Measurements from ENCODE around the gene B4GALNT1.
"Not testable (repeated sequence)": the region's sequence is repeated elsewhere in the genome, so short reads cannot be mapped to it uniquely, and the experiment has no call there.

B4GALNT1 gene

DNA sequence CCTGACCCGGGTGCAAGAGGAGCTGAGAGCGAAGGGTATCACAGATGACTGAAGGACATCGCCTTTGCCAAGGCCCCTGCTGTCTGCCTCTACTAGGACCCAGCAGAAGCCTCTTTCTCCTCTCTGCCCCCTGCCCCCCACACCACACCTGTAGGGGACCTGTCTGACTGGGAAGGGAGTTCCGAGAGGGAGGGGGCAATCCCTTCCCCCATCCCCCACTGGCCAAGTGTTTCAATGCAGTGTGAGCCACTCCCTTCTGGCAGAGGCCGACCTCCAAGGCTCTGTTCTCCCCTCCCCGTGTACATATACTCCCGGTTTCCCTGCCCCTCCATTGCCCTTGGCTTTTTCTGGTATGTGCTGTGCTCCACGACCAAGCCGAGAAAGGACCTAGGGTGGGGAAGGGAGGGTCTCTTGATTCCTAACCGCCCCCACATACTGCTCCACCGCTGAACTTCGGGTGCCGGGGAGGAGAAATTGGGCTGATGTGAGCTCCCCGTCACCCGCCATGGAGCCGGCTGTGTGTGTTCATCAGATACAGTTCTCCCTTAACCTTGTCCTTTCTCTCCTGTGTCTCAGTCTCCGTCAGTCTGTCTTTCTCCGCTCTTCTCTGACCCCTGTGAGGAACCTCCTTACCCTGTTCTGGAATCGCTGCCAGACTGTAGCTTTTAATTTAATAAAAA, 23.8 kb downstream of the B4GALNT1 start:
- DNase-seq (ENCODE audit: low read depth in 3 of 3): no peak

DNA sequence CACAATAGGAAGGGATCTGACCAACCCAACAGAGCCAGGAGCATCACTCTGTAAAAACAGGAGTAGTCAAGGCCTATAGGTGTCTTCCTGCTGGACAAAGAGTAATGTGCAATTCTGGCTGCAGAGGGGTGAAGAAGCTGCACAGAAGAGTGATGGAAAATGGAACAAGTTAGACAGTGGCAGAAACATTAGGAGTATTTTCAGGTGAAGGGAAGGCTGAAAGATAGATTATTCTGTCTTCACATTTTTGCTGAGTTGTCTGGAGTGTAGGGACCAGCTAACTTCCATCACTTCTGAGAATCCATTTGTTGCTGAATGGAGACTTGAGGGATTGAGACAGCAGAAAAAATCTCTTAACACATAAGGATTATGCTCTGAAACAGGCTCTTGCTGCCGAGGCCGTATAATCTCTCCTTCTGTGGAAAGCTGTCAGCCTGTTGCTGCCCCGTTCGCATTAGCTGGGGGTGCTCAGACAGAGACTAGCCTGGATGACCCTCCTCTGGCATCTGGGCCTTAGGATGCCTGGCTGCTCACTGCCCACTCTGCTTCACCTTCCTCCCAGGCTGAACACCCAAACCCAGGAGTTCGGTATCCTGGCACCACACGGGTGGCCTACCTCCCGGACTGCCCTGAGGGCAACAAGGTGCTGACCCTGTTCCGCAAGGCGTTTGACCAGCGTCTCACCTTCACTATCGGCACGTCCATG, 24.9 kb downstream of the B4GALNT1 start:
- no peak for DNase-seq (ENCODE audit: low read depth in 3 of 3)

DNA sequence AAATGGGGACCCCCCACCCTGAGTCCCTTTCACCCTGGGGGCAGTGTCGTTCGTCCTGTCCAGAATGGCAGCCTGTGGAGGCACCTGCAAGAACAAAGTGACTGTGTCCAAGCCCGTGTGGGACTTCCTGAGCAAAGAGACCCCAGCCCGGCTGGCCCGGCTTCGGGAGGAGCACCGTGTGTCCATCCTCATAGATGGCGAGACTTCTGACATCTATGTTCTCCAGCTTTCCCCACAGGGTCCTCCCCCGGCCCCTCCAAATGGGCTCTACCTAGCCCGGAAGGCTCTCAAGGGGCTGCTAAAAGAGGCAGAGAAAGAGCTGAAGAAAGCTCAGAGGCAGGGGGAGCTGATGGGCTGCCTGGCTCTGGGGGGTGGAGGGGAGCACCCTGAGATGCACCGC, 26.2 kb downstream of the B4GALNT1 start:
- DNase-seq (ENCODE audit: low read depth in 3 of 3): no peak

DNA sequence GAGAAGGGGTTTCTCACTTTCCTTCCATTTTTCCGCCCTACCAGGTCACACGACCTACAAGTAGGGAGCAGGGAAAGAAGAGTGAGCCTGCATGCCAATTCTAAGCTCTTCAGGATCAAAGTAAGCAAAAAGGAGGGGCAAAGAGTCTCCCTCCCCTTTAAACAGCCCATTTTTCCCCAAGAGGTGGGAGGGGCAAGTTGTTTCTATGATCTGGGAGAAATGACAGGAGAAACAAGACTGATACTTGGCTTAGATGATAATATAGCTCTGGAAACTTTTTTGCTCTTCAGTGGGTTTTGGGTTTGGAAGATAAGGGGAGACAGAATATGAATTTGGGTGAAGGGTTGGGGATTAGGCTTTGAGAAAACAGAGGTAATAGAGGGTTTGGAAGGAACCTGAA, 26.6 kb downstream of the B4GALNT1 start:
- no peak for DNase-seq (ENCODE audit: low read depth in 3 of 3)

DNA sequence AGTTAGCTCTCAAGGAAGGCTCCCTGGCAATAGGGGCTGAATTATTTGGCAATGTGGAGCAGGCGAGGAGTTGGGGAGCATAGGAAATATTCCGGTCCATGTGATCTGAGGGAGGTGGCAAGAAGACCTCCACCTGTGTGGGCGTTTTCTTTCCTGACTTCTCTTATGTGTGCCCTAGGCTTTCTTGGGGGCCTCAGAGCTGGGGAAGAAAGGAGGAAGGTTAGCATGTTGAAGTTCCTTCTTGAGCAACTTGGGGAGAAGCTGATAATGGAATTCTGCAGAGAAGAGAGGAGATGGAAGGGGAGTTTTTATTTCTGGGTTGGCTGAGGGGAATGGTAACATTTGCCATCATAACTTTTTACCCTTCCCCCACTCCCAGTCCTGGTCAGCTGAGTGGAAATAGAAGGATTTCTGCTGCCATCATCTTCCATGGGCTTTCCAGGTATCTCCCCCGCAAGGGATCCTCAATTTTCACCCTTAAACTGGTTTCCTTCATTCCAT, 27.1 kb downstream of the B4GALNT1 start:
- no peak for DNase-seq (ENCODE audit: low read depth in 3 of 3)

DNA sequence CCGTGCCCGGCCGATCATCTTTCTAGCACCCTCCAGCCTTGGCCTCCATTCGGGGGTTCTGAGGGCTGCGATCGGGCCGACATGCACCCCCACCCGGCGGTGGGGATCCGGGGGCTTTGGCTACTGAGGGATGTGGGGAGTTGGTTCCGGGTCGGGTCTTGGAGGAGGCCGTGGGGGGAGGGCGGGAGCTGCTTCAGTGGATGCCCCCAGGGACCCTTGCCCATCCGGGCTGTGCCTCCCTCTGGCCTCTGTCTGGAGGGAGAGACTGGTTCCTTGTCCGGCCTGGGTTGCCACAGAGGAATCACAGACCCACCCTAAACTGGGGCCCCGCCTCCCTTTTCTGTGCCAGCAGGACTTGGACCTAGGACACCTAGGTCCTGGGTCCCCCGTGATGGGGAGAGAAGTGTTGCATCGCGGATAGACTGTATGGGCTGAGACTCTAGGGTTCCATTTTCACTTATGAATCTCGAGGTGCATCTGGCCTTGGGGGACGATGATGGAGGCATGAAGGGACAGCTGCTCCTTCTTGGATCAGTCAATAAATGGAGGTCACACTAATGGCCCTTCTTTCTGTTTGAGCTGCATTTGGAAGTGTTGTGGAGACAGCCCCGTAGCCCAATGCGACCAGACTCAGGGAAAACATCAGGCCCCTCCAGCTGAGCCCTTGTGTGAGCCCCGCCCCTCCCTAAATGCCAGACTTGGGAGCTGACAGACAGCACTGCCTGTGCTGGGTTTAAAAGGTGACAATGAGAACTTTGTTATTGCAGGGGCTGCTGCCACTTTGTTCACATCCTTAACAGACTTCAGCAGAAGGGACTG, 27.8 kb downstream of the B4GALNT1 start:
- DNase-seq (ENCODE audit: low read depth in 3 of 3): no peak

DNA sequence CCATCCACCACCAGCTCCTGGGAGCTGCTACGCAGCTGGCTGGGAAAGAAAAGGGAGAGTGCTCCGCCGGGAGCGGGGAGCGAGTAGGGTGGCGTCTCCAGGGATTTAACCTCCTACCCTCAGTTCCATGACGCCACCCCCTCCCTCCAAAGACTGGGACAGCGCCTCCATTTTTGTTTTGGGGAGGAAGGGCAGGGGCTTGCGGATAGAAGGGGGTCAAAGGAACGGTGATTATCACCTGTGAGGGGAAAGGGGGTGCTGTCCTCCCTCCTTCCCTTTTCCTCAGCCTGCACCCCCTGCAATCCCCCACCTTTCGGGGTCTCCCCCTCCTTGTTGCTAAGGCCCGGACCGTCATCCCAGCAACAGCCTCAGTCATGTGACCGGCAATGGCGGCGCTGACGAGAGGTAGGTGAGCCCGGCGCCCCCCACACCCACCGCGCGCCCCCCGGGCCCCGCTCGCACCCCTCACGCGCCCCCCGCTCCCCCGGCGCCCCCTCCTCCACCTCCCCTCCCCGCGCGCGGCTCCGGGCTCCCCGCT, 28.5 kb downstream of the B4GALNT1 start, which contains the start of gene DTX3:
TSS of gene DTX3 (plus strand) at position 371 of the 538 bp plus-strand sequence. CDS start 1,694 bp downstream, outside the sequence.
- no peak for DNase-seq (ENCODE audit: low read depth in 3 of 3)

DNA sequence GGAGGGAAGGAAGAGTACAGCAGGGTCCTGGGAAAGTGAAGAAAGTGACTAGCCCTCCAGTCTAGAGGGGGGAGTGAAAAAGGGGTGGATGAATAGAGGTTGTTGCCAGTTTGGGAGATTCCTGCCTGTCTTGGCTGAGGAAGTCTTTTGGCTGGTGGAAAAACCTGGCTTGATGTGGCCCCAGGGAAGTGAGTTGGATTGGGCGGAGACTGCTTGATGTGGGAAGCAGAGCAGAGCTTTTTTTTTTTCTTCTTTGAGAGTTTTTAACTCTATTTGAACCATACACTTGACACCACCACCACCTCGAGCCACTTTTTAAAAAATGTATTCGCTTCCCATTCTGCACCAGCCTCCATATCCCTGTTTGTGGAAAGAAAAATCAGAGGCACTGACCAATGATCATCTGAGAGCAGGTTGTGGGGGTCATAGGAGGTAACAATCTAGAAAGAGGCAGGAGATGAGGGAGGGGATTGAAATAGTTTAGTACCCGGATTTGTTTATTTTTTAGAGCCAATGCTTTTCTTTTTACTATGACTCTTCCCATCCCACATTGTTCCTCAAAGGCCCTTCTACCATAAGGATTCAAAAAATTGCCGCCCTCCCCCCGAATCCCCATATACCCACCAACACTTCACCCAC, 29.1 kb downstream of the B4GALNT1 start:
- DNase-seq (ENCODE audit: low read depth in 3 of 3): no peak

DNA sequence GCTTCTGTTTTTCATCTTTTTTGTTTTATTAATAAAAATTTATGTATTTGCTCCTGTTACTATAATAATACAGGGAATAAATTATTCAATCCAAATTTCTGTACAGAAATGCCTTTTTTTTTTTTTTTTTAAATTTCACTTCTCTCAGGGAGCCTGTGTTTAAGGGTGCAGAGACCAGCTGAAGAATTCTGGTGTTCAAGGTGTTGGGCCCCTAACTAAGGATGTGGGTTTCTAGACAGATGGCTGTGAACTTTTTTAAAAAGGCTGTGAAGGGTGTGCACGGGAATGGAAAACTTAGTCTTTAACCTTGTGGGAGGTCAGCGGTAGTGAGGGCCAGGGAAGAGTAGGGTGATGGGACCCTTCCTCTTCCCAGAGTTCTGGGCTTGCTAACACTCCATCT, 29.7 kb downstream of the B4GALNT1 start:
- DNase-seq (ENCODE audit: low read depth in 3 of 3): no peak

DNA sequence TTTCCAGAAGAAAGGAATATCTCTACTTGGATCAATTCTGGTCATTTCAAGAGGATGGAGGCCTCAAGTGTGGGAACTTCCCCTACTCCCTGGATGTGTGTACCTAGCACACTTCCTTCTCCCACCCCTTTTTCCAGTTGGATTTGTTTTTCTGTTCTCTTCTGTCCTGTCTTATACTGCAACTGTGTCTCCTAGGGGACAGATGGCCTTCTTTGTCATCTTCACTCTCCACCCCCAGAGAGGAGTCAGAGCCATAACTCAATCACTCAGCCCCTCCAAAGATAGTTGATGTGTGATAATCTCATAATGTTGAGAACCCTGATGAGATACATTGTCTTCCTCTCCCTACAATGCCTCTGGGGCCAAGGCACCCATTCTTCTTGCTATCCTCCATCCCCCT, 30.5 kb downstream of the B4GALNT1 start:
- DNase-seq (ENCODE audit: low read depth in 3 of 3): no peak

DNA sequence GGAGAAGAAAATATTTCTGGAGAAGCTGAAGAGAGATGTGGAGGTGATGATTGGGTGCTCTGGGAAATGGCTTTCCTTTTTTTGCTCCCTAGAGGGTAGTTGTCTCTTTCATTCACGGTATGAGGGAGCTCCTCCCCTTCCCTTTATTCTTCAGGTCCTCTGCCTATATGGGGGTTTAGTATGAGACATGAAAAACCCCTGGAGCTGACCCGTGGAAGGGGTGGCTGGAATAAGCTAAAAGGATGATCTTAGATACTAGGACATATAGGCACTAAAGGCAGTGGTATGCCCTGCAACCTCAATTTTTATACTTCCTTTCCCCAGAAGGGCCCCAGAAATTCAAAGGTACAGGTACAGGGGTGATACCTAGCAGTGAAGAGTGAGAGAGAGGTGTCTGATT, 32.6 kb downstream of the B4GALNT1 start:
- DNase-seq (ENCODE audit: low read depth in 3 of 3): no peak

DNA sequence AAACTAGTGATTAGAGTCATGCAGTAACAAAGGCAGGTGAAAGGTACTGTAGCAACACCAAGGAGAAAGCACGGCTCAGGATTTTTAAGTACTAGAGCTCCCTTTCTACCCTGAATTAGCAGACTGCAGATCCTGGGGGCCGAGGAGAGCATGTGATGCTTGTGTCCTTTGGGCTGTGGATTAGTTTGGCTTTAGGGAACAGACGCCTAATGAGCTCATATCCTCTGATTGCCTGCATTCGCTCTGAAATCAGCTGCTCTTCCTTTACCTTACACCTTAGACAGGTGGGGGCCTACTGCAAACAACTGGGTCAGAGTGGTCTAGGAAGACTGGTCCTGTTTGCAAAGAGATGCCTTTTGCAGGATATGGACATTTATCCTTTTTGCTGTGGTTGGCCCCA, 39.8 kb downstream of the B4GALNT1 start:
- no peak for DNase-seq (ENCODE audit: low read depth in 3 of 3)

DNA sequence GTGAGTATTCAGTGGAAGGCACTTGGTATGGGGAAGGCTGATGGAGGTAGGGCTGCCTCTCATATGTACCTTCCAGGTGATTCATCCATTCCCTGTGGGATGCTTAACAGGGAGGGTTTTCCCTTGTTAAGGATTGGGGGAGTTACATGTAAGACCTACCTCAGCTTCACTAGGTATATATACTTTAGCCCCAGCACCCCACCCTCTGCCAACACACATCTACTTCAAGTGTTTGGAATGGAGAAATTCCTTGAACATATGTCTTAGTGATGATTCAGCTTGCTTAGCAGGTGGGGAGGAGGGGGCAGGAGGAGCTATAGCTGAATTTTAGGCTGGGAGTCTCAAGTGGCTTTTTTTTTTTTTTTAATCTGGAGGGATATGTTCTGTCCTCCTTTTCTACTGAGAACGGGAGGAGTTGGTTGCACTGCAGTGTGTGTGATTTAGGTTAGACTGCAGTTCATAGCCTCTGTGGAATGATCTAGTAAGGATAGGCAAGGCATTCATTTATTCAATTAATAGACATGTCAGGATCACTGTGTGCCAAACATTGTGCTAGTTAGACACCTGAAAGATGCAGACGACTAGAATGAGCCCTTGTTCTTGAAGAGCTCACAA, 40.3 kb downstream of the B4GALNT1 start:
- no peak for DNase-seq (ENCODE audit: low read depth in 3 of 3)

DNA sequence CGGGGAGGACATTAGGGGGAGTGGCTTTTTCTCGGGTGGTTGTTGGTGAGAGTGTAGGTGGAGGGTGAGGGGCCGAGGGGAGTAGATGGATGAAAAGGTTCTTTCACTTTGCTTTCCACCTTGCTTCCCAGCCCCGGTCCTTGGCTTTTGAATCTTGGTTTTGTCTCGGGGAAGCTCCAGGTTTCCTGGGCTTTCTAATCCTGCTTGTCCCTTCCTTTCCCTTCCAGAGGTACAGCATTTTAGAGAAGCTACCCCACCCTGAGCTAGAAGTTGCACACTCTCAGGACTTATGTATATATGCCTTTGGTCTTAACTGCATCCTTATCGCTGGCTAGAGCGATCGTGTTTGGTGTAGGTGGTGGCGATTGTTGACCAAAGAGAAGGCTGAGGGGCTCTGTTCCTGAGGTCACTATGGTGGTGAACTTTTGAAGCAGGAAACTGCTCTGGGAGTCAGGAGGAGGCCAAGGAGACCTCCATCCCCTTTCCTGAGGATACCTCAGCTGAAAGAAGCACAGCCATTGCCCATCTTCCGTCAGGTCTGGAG, 41.1 kb downstream of the B4GALNT1 start:
- DNase-seq (ENCODE audit: low read depth in 3 of 3): no peak

DNA sequence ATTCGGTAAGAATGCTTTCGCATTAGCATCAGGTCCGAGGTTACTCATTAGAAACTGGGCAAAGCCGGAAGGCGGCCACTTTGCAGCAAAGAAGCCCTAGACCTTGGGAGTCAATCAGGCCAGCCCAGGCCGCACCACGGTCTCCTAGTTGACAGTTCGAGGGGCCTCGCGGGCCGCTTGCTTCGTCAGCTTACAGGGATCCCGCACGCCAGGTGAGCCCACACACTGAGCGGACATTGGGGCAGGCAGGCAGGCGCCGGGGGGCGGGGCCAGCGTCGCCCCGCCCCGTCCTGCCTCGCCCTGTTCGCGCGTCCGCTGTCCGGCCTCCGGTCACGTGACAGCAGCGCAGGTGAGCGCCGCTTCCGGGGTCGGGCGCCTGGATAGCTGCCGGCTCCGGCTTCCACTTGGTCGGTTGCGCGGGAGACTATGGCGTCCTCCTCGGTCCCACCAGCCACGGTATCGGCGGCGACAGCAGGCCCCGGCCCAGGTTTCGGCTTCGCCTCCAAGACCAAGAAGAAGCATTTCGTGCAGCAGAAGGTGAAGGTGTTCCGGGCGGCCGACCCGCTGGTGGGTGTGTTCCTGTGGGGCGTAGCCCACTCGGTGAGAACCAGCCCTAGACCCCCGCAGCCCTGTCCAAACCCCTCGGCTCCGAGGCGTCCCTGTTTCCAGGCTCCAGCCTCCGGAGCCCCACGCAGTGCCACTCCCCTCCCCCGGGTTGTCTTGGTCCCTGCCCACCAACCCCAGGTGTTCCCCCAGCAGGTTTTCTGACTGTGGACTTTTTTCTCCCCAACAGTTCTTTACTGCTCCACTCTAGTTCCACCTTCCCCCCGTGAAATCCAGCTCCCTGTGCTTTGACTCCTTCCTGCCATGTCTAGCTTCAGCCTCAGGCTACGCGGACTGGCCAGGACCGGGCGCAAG, 41.9 kb downstream of the B4GALNT1 start, which contains the start of gene PIP4K2C:
TSS of gene PIP4K2C (plus strand) at position 329 of the 918 bp plus-strand sequence. CDS start at position 427, 98 bp downstream.
- peak; percentile 50 to 80 (median 60) for DNase-seq (ENCODE audit: low read depth in 3 of 3)

DNA sequence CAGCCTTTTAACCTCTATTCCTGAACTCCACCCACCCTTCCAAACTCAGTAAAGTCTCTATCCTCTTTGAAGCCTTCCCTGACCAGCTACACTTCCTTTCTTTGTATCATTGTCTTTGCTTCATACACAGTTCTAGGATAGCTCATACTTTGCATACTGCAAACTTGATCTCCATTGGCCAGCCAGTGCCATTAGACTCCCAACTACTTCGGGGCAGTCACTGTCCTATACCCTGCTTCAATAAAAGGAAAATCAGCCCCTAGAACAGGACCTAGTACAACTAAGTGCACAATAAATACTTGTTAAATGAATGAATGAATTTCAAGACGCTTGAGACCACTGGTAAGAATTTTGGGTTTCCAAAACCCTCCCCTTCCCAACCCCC, 42.5 kb downstream of the B4GALNT1 start:
- no peak for DNase-seq (ENCODE audit: low read depth in 3 of 3)

DNA sequence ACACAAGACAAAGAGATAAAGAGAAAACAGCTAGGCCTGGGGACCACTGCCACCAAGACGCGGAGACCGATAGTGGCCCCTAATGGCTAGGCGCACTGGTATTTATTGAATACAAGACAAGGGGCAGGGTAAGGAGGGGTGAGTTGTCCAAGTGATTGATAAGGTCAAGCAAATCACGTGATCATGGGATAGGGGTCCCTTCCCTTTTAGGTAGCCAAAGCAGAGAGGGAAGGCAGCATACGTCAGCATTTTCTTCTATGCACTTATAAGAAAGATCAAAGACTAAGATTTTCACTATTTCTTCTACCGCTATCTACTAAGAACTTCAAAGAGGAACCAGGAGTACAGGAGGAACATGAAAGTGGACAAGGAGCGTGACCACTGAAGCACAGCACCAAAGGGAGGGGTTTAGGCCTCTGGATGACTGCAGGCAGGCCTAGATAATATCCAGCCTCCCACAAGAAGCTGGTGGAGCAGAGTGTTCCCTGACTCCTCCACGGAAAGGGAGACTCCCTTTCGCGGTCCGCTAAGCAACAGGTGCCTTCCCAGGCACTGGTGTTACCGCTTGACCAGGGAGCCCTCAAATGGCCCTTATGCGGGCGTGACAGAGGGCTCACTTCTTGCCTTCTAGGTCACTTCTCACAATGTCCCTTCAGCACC, 43.9 kb downstream of the B4GALNT1 start:
- DNase-seq (ENCODE audit: low read depth in 3 of 3): not testable (repeated sequence)

DNA sequence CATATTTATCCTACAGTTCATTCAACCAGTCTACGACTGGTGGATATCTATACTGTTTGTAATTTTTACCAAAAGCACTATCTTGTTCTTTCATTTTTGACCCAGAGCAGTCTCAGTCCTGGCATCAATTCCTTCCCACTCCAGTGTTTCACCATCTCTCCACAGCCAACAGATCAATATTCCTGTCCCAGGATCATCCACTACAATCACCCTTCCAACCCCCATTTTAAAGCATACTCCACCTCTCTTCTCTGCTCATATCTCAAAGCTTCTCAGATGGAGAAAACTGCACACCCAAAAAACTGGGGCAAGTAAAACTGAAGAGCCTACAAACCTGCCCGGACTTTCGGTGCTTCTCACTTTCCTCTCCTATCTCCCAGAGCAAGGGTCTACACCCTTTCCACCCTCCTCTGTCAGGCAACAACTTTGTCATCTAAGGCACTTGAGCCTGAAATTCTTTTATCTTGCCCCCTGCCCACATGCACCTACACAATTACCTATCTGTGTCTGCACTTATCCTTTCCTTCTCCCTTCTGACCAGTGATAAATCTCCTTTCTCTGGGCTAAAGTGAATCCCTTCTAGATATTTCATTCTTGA, 46.1 kb downstream of the B4GALNT1 start:
- no peak for DNase-seq (ENCODE audit: low read depth in 3 of 3)

DNA sequence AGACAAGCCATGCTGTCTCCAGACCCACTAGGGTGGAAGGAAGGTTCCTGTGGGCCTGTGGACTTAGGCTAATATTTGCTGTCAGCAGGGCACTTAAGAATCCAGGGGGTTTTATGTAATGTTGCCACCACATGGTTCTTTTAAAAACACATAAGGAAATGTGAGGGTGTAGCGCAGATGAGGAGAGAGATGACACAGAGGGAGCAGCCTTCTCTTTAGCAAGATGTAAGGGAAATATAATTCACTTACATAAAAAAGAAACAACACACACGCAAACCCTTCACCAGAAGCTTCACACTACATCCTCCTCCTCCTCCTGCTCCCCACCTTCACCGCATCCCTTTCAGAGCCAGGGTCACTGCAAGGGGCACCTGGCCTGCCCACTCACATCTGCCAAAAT, 46.9 kb downstream of the B4GALNT1 start:
- no peak for DNase-seq (ENCODE audit: low read depth in 3 of 3)
